ENCODE data around the gene ALKAL2. TPM values are rescaled to one million over a fixed set of nuclear protein-coding genes. Genes with fewer than 3 reads are reported as not detected.

ALKAL2 gene
- total RNA-seq, 1 donor = not detected

GRCh38 chr2:283996-284794, 3.7 kb downstream of the ALKAL2 start:
- H3K9me3 ChIP-seq (ENCODE audit: low read depth, low read length) = no peaks in the 10 kb centered on the region
- peaks cover 8% of the 10 kb centered on the region for H3K4me1 ChIP-seq (ENCODE audit: insufficient read depth, low read length)
- no peak overlapping the region for H3K4me3 ChIP-seq (ENCODE audit: low read length)
- H3K27me3 ChIP-seq (ENCODE audit: insufficient read depth, low read length) = peaks cover 24% of the 10 kb centered on the region

- H3K4me1 ChIP-seq (ENCODE audit: insufficient read depth, low read length) = peaks cover 6% of the 10 kb centered on the region
- H3K9me3 ChIP-seq (ENCODE audit: low read depth, low read length) = no peaks in the 10 kb centered on the region
- H3K27me3 ChIP-seq (ENCODE audit: insufficient read depth, low read length) = peaks cover 21% of the 10 kb centered on the region
- H3K4me3 ChIP-seq (ENCODE audit: low read length) = no peak overlapping the region
These were observed 5.3 kb downstream of the ALKAL2 start for GRCh38 chr2:282371-283263.

GRCh38 chr2:281381-281780, 6.5 kb downstream of the ALKAL2 start:
- H3K4me3 ChIP-seq (ENCODE audit: low read length) = no peak overlapping the region
- peaks cover 10% of the 10 kb centered on the region for H3K27me3 ChIP-seq (ENCODE audit: insufficient read depth, low read length)
- H3K4me1 ChIP-seq (ENCODE audit: insufficient read depth, low read length) = no peaks in the 10 kb centered on the region
- H3K9me3 ChIP-seq (ENCODE audit: low read depth, low read length) = no peaks in the 10 kb centered on the region

GRCh38 chr2:280650-281110, 7.2 kb downstream of the ALKAL2 start:
- Histone ChIP-seq H3K27me3 (ENCODE audit: insufficient read depth, low read length) (peaks cover 3% of the 10 kb centered on the region), H3K4me3 (ENCODE audit: low read length) (no peak overlapping the region), H3K4me1 (ENCODE audit: insufficient read depth, low read length) (no peaks in the 10 kb centered on the region), H3K9me3 (ENCODE audit: low read depth, low read length) (no peaks in the 10 kb centered on the region)

- H3K27me3 ChIP-seq (ENCODE audit: insufficient read depth, low read length) = no peaks in the 10 kb centered on the region
These were observed 7.8 kb downstream of the ALKAL2 start for GRCh38 chr2:279956-280649.

GRCh38 chr2:279366-279765, 8.5 kb downstream of the ALKAL2 start:
- Histone ChIP-seq H3K4me3 (ENCODE audit: low read length) (no peak overlapping the region), H3K4me1 (ENCODE audit: insufficient read depth, low read length) (no peaks in the 10 kb centered on the region), H3K9me3 (ENCODE audit: low read depth, low read length) (no peaks in the 10 kb centered on the region), H3K27me3 (ENCODE audit: insufficient read depth, low read length) (no peaks in the 10 kb centered on the region)

More at GRCh38 chr2:279956-280649, 7.8 kb downstream of the ALKAL2 start:
- no peaks in the 10 kb centered on the region for H3K9me3 ChIP-seq (ENCODE audit: low read depth, low read length)
- H3K4me1 ChIP-seq (ENCODE audit: insufficient read depth, low read length) = no peaks in the 10 kb centered on the region
- H3K4me3 ChIP-seq (ENCODE audit: low read length) = no peak overlapping the region

- H3K9me3 ChIP-seq (ENCODE audit: low read depth, low read length) = no peaks in the 10 kb centered on the region
- H3K4me1 ChIP-seq (ENCODE audit: insufficient read depth, low read length) = no peaks in the 10 kb centered on the region
- no peak overlapping the region for H3K4me3 ChIP-seq (ENCODE audit: low read length)
- H3K27me3 ChIP-seq (ENCODE audit: insufficient read depth, low read length) = no peaks in the 10 kb centered on the region
These were observed 9.0 kb downstream of the ALKAL2 start for GRCh38 chr2:278927-279320.

GRCh38 chr2:278312-278926, 9.5 kb downstream of the ALKAL2 start:
- H3K4me1 ChIP-seq (ENCODE audit: insufficient read depth, low read length) = no peaks in the 10 kb centered on the region
- no peaks in the 10 kb centered on the region for H3K9me3 ChIP-seq (ENCODE audit: low read depth, low read length)
- H3K27me3 ChIP-seq (ENCODE audit: insufficient read depth, low read length) = no peaks in the 10 kb centered on the region
- H3K4me3 ChIP-seq (ENCODE audit: low read length) = no peak overlapping the region

GRCh38 chr2:275466-275865, 12.4 kb downstream of the ALKAL2 start:
- no peaks in the 10 kb centered on the region for H3K4me1 ChIP-seq (ENCODE audit: insufficient read depth, low read length)

GRCh38 chr2:274503-274902, 13.4 kb downstream of the ALKAL2 start:
- H3K4me1 ChIP-seq (ENCODE audit: insufficient read depth, low read length) = peaks cover 5% of the 10 kb centered on the region
- H3K4me3 ChIP-seq (ENCODE audit: low read length) = no peak overlapping the region
- no peaks in the 10 kb centered on the region for H3K27me3 ChIP-seq (ENCODE audit: insufficient read depth, low read length)
- H3K9me3 ChIP-seq (ENCODE audit: low read depth, low read length) = no peaks in the 10 kb centered on the region

More at GRCh38 chr2:275466-275865, 12.4 kb downstream of the ALKAL2 start:
- Histone ChIP-seq H3K4me3 (ENCODE audit: low read length) (no peak overlapping the region), H3K9me3 (ENCODE audit: low read depth, low read length) (no peaks in the 10 kb centered on the region), H3K27me3 (ENCODE audit: insufficient read depth, low read length) (no peaks in the 10 kb centered on the region)

- peaks cover 7% of the 10 kb centered on the region for H3K4me1 ChIP-seq (ENCODE audit: insufficient read depth, low read length)
- no peak overlapping the region for H3K4me3 ChIP-seq (ENCODE audit: low read length)
- no peaks in the 10 kb centered on the region for H3K27me3 ChIP-seq (ENCODE audit: insufficient read depth, low read length)
These were observed 14.6 kb downstream of the ALKAL2 start for GRCh38 chr2:273333-273732.

GRCh38 chr2:271917-272316, 16.0 kb downstream of the ALKAL2 start:
- H3K4me1 ChIP-seq (ENCODE audit: insufficient read depth, low read length) = peaks cover 13% of the 10 kb centered on the region
- H3K4me3 ChIP-seq (ENCODE audit: low read length) = no peak overlapping the region
- H3K9me3 ChIP-seq (ENCODE audit: low read depth, low read length) = no peaks in the 10 kb centered on the region
- no peaks in the 10 kb centered on the region for H3K27me3 ChIP-seq (ENCODE audit: insufficient read depth, low read length)

More at GRCh38 chr2:273333-273732, 14.6 kb downstream of the ALKAL2 start:
- H3K9me3 ChIP-seq (ENCODE audit: low read depth, low read length) = no peaks in the 10 kb centered on the region

GRCh38 chr2:270861-271260, 17.0 kb downstream of the ALKAL2 start:
- no peaks in the 10 kb centered on the region for H3K9me3 ChIP-seq (ENCODE audit: low read depth, low read length)
- no peaks in the 10 kb centered on the region for H3K27me3 ChIP-seq (ENCODE audit: insufficient read depth, low read length)
- H3K4me3 ChIP-seq (ENCODE audit: low read length) = no peak overlapping the region
- peaks cover 21% of the 10 kb centered on the region for H3K4me1 ChIP-seq (ENCODE audit: insufficient read depth, low read length)

GRCh38 chr2:269356-270030, 18.4 kb downstream of the ALKAL2 start:
- no peaks in the 10 kb centered on the region for H3K9me3 ChIP-seq (ENCODE audit: low read depth, low read length)
- H3K4me3 ChIP-seq (ENCODE audit: low read length) = no peak overlapping the region
- H3K27me3 ChIP-seq (ENCODE audit: insufficient read depth, low read length) = no peaks in the 10 kb centered on the region
- peaks cover 29% of the 10 kb centered on the region for H3K4me1 ChIP-seq (ENCODE audit: insufficient read depth, low read length)

All from mononuclear cell (primary cell).